OCI-M1 (cell line): ENCODE data around the gene ZNF672.
A peak's percentile ranks its signal among the peaks of the same experiment; 100 is the strongest.

Experiments used
- DNase-seq: peaks from one replicate; lab custom pipeline; 2025; lab: John Stamatoyannopoulos, UW

Gene ZNF672

GRCh38 chr1:248890549-248891498 is 52.8 kb downstream of the ZNF672 start:
- peak; percentile 41 for DNase-seq

- peak; percentile 28 for DNase-seq
Measured at GRCh38 chr1:248891758-248892157, 53.7 kb downstream of the ZNF672 start.

- no peak for DNase-seq
Measured at GRCh38 chr1:248892590-248892989, 54.6 kb downstream of the ZNF672 start.

GRCh38 chr1:248894837-248895236 is 56.8 kb downstream of the ZNF672 start:
- DNase-seq, result no peak

GRCh38 chr1:248897412-248898337 is 59.7 kb downstream of the ZNF672 start:
- no peak for DNase-seq
